HepG2 (cell line): ENCODE measurements around the gene CERS1. TPM values are rescaled to one million over a fixed set of nuclear protein-coding genes. Genes with fewer than 3 reads are reported as not detected.

Experiments
- ATAD3A ChIP-seq: sonication (generic); formaldehyde crosslinking; IDR thresholded peaks from 2 replicates; pipeline ENCODE4 v1.4.0; 2020; ENCODE audit warnings: missing genetic modification reagents
- CBX5 ChIP-seq: sonication (generic); formaldehyde crosslinking; IDR thresholded peaks from 2 replicates; pipeline ENCODE4 v1.4.0; 2020; ENCODE audit warnings: missing genetic modification reagents, borderline replicate concordance
- FOXM1 ChIP-seq: sonication (generic); formaldehyde crosslinking; IDR thresholded peaks from 2 replicates; pipeline ENCODE4 v1.5.0; 2020; ENCODE audit warnings: missing genetic modification reagents
- GABPA ChIP-seq, 2 experiments: IDR thresholded peaks; 2 replicates each; pipeline ENCODE4 v1.6.1; 2011 to 2016; ENCODE audit warnings: low read depth in 2 of 2, low read length in 1 of 2, missing biosample characterization in 1 of 2, missing genetic modification characterization in 1 of 2
- HMG20A ChIP-seq: IDR thresholded peaks from 2 replicates; pipeline ENCODE4 v1.6.1; 2016; ENCODE audit warnings: borderline replicate concordance
- HMG20B ChIP-seq: conservative IDR thresholded peaks from 2 replicates; pipeline ENCODE4 v1.6.1; 2016; ENCODE audit warnings: missing genetic modification reagents, missing compliant biosample characterization
- KAT2B ChIP-seq: fragments of 150-350 bp; IDR thresholded peaks from 2 replicates; pipeline ENCODE4 v1.6.1; 2014; ENCODE audit warnings: low read depth, low read length, borderline replicate concordance
- PHF21A ChIP-seq: sonication (generic); formaldehyde crosslinking; IDR thresholded peaks from 2 replicates; pipeline ENCODE4 v1.5.0; 2020; ENCODE audit warnings: mild to moderate bottlenecking, missing genetic modification reagents
- RNF2 ChIP-seq: fragments of 450-650 bp; conservative IDR thresholded peaks from 2 replicates; pipeline ENCODE4 v1.6.1; 2016; ENCODE audit warnings: low read depth
- SOX6 ChIP-seq, 2 experiments: fragments of 450-650 bp in 1 of 2; sonication (generic) in 1 of 2; formaldehyde crosslinking in 1 of 2; IDR thresholded peaks; 2 replicates each; pipeline versions ENCODE4 v1.4.0 to v1.6.1; 2017 to 2020; ENCODE audit warnings: antibody characterized with exemption in 1 of 2, mild to moderate bottlenecking in 1 of 2, missing genetic modification reagents in 1 of 2
- TFDP1 ChIP-seq: IDR thresholded peaks from 2 replicates; pipeline ENCODE4 v1.6.1; 2016; ENCODE audit warnings: missing compliant biosample characterization, missing genetic modification reagents, borderline replicate concordance
- ZNF3 ChIP-seq: IDR thresholded peaks from 2 replicates; pipeline ENCODE4 v1.7.0; 2017; ENCODE audit warnings: inconsistent platforms
- ZNF761 ChIP-seq: sonication (generic); formaldehyde crosslinking; conservative IDR thresholded peaks from 2 replicates; pipeline ENCODE4 v1.4.0; 2020; ENCODE audit warnings: mild to moderate bottlenecking, missing genetic modification reagents
- ZSCAN9 ChIP-seq: IDR thresholded peaks from 2 replicates; pipeline ENCODE4 v1.6.1; 2016; ENCODE audit warnings: borderline replicate concordance
- polyA plus RNA-seq, 8 experiments: library from polyadenylated mRNA; depleted of rRNA in 3 of 8; stranded (reverse) in 7 of 8; unstranded in 1 of 8; fragments of >200 nt; fragmentation: Illumina TruSeq in 4 of 8; extraction: Trizol in 4 of 8; gene quantifications; 2 replicates each; pipeline versions ENCODE4 v1.2.1 to v1.2.3, GENCODE V29; 2011 to 2016; ENCODE audit warnings: low read depth in 4 of 8, missing spikeins in 1 of 8, mixed read lengths in 1 of 8; ENCODE audit not compliant: insufficient read depth in 1 of 8
- total RNA-seq, 5 experiments: library from RNA; depleted of rRNA; stranded (reverse); fragments of >200 nt; fragmentation: Illumina TruSeq; extraction: Trizol; gene quantifications; 2 replicates each; pipeline ENCODE4 v1.2.3, GENCODE V29; 2016; ENCODE audit warnings: low read depth in 1 of 5
- TF ChIP-seq, protein P1 (sequence below): sonication (generic); formaldehyde crosslinking; IDR thresholded peaks from 2 replicates; pipeline ENCODE4 v1.4.0; 2020; ENCODE audit warnings: missing genetic modification reagents
- TF ChIP-seq, protein P2 (sequence below): sonication (generic); formaldehyde crosslinking; IDR thresholded peaks from 2 replicates; pipeline ENCODE4 v1.4.0; 2020; ENCODE audit warnings: mild to moderate bottlenecking, missing genetic modification reagents

The CERS1 gene
- total and polyA plus RNA-seq, 2 of the 13 experiments (the other 11 are each of a cell fraction or from before 2014, with no cell fraction given), result 4.6 to 9.8 TPM

DNA sequence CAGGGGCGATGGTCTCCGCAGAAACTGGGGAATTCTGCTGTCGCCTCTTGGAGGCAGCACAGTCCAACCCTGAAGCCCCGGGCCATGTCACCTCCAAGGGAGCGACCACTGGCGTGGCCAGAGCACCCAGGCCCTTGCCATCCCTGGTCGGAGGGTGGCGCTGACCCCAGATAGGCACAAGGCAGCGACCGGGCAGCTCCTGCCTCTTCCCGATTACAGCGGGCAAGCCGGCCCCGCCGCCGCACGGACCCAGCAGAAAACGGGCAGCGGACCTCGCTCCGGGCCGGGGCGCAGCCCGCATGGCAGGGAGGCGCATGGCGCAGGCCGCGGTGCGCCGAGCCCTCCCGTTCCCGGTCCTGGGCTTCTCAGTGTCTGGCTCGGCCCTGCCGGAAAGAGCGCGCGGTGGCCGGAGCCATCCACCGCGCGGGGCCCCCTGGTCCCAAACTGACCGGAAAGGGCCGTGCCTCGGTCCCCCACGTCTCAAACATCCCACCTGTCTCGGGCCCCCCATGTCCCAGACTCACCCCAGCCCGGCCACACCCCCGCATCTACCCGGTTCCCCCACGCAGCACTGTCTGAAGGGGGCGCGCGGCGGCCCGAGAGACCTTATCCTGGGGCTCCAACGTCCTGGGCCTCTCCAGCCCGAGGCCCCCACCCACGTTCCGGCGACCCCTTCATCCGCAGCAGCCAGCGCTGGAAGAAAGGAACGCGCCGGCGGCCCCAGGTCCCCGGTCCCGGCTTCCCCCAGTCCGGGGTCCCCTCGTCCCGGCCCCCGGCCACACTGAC, 727 bp downstream of the CERS1 start (continued):
- TF ChIP-seq ZSCAN9 (CRISPR knock-in tag), result peak; percentile 26; the same call in 1 of the 2 replicates
- TF ChIP-seq SOX6 (IDR thresholded peaks at IDR 0.05), result no peak
- no peak for TF ChIP-seq SOX6 (CRISPR knock-in tag; IDR thresholded peaks at IDR 0.05)
- no peak for TF ChIP-seq KAT2B
- TF ChIP-seq PHF21A (CRISPR knock-in tag), result peak; percentile 47
- TF ChIP-seq CBX5 (CRISPR knock-in tag), result no peak
- no peak for TF ChIP-seq ZNF3 (CRISPR knock-in tag)
- no peak; the same call in 1 of the 2 replicates for TF ChIP-seq RNF2
- TF ChIP-seq ZNF761 (CRISPR knock-in tag), result no peak
- no peak for TF ChIP-seq HMG20A
- TF ChIP-seq, protein P1, sequence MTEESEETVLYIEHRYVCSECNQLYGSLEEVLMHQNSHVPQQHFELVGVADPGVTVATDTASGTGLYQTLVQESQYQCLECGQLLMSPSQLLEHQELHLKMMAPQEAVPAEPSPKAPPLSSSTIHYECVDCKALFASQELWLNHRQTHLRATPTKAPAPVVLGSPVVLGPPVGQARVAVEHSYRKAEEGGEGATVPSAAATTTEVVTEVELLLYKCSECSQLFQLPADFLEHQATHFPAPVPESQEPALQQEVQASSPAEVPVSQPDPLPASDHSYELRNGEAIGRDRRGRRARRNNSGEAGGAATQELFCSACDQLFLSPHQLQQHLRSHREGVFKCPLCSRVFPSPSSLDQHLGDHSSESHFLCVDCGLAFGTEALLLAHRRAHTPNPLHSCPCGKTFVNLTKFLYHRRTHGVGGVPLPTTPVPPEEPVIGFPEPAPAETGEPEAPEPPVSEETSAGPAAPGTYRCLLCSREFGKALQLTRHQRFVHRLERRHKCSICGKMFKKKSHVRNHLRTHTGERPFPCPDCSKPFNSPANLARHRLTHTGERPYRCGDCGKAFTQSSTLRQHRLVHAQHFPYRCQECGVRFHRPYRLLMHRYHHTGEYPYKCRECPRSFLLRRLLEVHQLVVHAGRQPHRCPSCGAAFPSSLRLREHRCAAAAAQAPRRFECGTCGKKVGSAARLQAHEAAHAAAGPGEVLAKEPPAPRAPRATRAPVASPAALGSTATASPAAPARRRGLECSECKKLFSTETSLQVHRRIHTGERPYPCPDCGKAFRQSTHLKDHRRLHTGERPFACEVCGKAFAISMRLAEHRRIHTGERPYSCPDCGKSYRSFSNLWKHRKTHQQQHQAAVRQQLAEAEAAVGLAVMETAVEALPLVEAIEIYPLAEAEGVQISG, result peak; percentile 68
- 0 out of 2 replicates have a peak, but pooled peaks have one; percentile 34 for TF ChIP-seq TFDP1 (CRISPR knock-in tag)
- TF ChIP-seq GABPA (IDR thresholded peaks at IDR 0.05; ENCODE audit: low read depth, low read length), result peak; percentile 22
- no peak for TF ChIP-seq GABPA (CRISPR knock-in tag; IDR thresholded peaks at IDR 0.05; ENCODE audit: low read depth)
- TF ChIP-seq FOXM1 (CRISPR knock-in tag), result no peak
- TF ChIP-seq HMG20B (CRISPR knock-in tag), result no peak
- no peak for TF ChIP-seq ATAD3A (CRISPR knock-in tag)
- TF ChIP-seq, protein P2, sequence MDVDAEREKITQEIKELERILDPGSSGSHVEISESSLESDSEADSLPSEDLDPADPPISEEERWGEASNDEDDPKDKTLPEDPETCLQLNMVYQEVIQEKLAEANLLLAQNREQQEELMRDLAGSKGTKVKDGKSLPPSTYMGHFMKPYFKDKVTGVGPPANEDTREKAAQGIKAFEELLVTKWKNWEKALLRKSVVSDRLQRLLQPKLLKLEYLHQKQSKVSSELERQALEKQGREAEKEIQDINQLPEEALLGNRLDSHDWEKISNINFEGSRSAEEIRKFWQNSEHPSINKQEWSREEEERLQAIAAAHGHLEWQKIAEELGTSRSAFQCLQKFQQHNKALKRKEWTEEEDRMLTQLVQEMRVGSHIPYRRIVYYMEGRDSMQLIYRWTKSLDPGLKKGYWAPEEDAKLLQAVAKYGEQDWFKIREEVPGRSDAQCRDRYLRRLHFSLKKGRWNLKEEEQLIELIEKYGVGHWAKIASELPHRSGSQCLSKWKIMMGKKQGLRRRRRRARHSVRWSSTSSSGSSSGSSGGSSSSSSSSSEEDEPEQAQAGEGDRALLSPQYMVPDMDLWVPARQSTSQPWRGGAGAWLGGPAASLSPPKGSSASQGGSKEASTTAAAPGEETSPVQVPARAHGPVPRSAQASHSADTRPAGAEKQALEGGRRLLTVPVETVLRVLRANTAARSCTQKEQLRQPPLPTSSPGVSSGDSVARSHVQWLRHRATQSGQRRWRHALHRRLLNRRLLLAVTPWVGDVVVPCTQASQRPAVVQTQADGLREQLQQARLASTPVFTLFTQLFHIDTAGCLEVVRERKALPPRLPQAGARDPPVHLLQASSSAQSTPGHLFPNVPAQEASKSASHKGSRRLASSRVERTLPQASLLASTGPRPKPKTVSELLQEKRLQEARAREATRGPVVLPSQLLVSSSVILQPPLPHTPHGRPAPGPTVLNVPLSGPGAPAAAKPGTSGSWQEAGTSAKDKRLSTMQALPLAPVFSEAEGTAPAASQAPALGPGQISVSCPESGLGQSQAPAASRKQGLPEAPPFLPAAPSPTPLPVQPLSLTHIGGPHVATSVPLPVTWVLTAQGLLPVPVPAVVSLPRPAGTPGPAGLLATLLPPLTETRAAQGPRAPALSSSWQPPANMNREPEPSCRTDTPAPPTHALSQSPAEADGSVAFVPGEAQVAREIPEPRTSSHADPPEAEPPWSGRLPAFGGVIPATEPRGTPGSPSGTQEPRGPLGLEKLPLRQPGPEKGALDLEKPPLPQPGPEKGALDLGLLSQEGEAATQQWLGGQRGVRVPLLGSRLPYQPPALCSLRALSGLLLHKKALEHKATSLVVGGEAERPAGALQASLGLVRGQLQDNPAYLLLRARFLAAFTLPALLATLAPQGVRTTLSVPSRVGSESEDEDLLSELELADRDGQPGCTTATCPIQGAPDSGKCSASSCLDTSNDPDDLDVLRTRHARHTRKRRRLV (CRISPR knock-in tag), result no peak
